Testis (tissue), 2 donors: ENCODE measurements around the gene SPEN.

ENCODE experiments used
- CTCF ChIP-seq, 3 experiments: fragments of 450-650 bp in 2 of 3; fragments of 200-600 bp in 1 of 3; sonication (generic) in 1 of 3; IDR thresholded peaks; one replicate each; pipeline ENCODE4 v1.5.1; 2016 to 2019; ENCODE audit warnings: antibody characterized with exemption in 3 of 3, mild to moderate bottlenecking in 2 of 3, moderate library complexity in 1 of 3
- POLR2A ChIP-seq: fragments of 450-650 bp; IDR thresholded peaks from one replicate; pipeline ENCODE4 v1.6.1; 2017; ENCODE audit warnings: antibody characterized with exemption, mild to moderate bottlenecking, moderate library complexity

- TF ChIP-seq CTCF (IDR thresholded peaks at IDR 0.05) (no peak), POLR2A (no peak)
Measured at GRCh38 chr1:15826810-15827507, 20.5 kb upstream of the SPEN start.
